ENCODE results near the gene SEMA6A. TPM values are rescaled to one million over a fixed set of nuclear protein-coding genes. Genes with fewer than 3 reads are reported as not detected.

Gene SEMA6A
- total and polyA plus RNA-seq, 9 of the 15 experiments (the other 6 are each of a cell fraction or from before 2014, with no cell fraction given) = 0.04 to 0.42 (median 0.18) TPM; not detected in 5

GRCh38 chr5:116557669-116558271 is 16.9 kb downstream of the SEMA6A start:
- Histone ChIP-seq H3K9ac (ENCODE audit: insufficient read depth in 1 of 2, low read depth in 2 of 2, low read length in 2 of 2) (no peak overlapping the region), H3K4me1 (replicated peaks in 1 of 2; ENCODE audit: control insufficient read depth in 2 of 2, insufficient read depth in 2 of 2, low read length in 2 of 2) (no peaks in the 10 kb centered on the region), H3K79me2 (ENCODE audit: control insufficient read depth, insufficient read depth, low read length) (no peaks in the 10 kb centered on the region), H3K36me3 (ENCODE audit: control insufficient read depth, insufficient read depth, low read length) (no peaks in the 10 kb centered on the region), H3K27ac (ENCODE audit: extremely low read depth, low read depth, low read length) (no peak overlapping the region), H3K9me1 (ENCODE audit: control insufficient read depth, insufficient read depth, low read length) (no peaks in the 10 kb centered on the region), H3K4me3 (no peak overlapping the region), H3K27me3 (ENCODE audit: control insufficient read depth in 2 of 2, insufficient read depth in 2 of 2, low read length in 2 of 2) (peaks cover 0 to 4% of the 10 kb centered on the region in 2 experiments; a peak in 1 of 5 replicates), H4K20me1 (replicated peaks; ENCODE audit: control insufficient read depth, insufficient read depth, low read length) (no peaks in the 10 kb centered on the region), H2AFZ (ENCODE audit: low read depth, low read length) (no peak overlapping the region), H3K4me2 (ENCODE audit: insufficient read depth, low read length) (no peak overlapping the region), H3K9me3 (replicated peaks; ENCODE audit: control insufficient read depth, insufficient read depth, low read depth, low read length) (no peaks in the 10 kb centered on the region)
- TF ChIP-seq RAD21 (CRISPR knock-in tag; conservative IDR thresholded peaks at IDR 0.05 in 1 of 2, IDR thresholded peaks at IDR 0.05 in 1 of 2) (peak in 1 of 2 experiments; percentile 58; a peak in 3 of 4 replicates), ATF1 (CRISPR knock-in tag; IDR thresholded peaks at IDR 0.05) (no peak), ATF1 (tag; IDR thresholded peaks at IDR 0.05) (no peak), ZNF830 (CRISPR knock-in tag; IDR thresholded peaks at IDR 0.05) (no peak), ZNF121 (CRISPR knock-in tag; conservative IDR thresholded peaks at IDR 0.05) (no peak), BDP1 (IDR thresholded peaks at IDR 0.05; ENCODE audit: insufficient read depth, insufficient read length) (no peak), CTCF (IDR thresholded peaks at IDR 0.05 in 2 of 3, conservative IDR thresholded peaks at IDR 0.05 in 1 of 3; ENCODE audit: insufficient read depth in 2 of 3, low read depth in 1 of 3, low read length in 3 of 3) (peak; percentile 29 to 50 (median 48); a peak in 5 of 6 replicates)
- intact Hi-C loops (cut with micrococcal nuclease) (loop anchor here (10.0 kb wide), 1 partner anchor 423 kb away; no protein-coding TSS in a partner anchor), in situ Hi-C loops (cut with MboI) (no loop called here)
- 4% methylated on average over 5 of the region's 5 CpGs for WGBS (ENCODE audit: insufficient coverage, low coverage, missing lambda C conversion rate)
- ChIA-PET POLR2A (no interaction called here), CTCF (ENCODE audit: low intra/inter-chr PET ratio) (interaction anchor here (0.6 kb wide), 1 partner anchor 671 kb away, joined by 3 read pairs; no protein-coding TSS in a partner anchor)
- BruUV-seq (replicated peaks) = no TSS peak
- peak; percentile 76 for FAIRE-seq
- ATAC-seq = peak; percentile 75
- DNase-seq (ENCODE audit: extremely low read depth in 1 of 4, low spot score in 3 of 4) = peak in 2 of 4 experiments; percentile 22 to 28

Measured in K562 (cell line).